ENCODE data around the gene OR10G6.
"Not testable (repeated sequence)": the region's sequence is repeated elsewhere in the genome, so short reads cannot be mapped to it uniquely, and the experiment has no call there.

OR10G6 gene

GRCh38 chr11:123995119-123995518, at the start of gene OR10G6:
Gene OR10G6, minus strand, starts transcription at chr11:123995161. Its CDS starts 0 bp downstream, at chr11:123995161.
- DNase-seq (ENCODE audit: low read depth): no peak

- DNase-seq (ENCODE audit: low read depth): no peak
These were observed 48.5 kb upstream of the OR10G6 start for GRCh38 chr11:124043420-124043819.

- no peak for DNase-seq (ENCODE audit: low read depth)
These were observed 46.3 kb upstream of the OR10G6 start, which contains the start of gene OR10G7 for GRCh38 chr11:124041254-124041653. Gene OR10G7, minus strand, starts transcription at chr11:124041325. Its CDS starts 2,324 bp downstream, at chr11:124039001.

- no peak for DNase-seq (ENCODE audit: low read depth)
These were observed 44.6 kb upstream of the OR10G6 start for GRCh38 chr11:124039557-124039956.

- DNase-seq (ENCODE audit: low read depth): no peak
These were observed 41.7 kb upstream of the OR10G6 start for GRCh38 chr11:124036666-124037065.

GRCh38 chr11:124026498-124026897, 31.5 kb upstream of the OR10G6 start, which contains the start of gene OR10G8:
Gene OR10G8, plus strand, starts transcription at chr11:124026798. Its CDS starts 2,825 bp downstream, at chr11:124029623.
- DNase-seq (ENCODE audit: low read depth): no peak

- not testable (repeated sequence) for DNase-seq (ENCODE audit: low read depth)
These were observed 20.9 kb upstream of the OR10G6 start for GRCh38 chr11:124015837-124016236.

- no peak for DNase-seq (ENCODE audit: low read depth)
These were observed 17.7 kb upstream of the OR10G6 start, which contains the start of gene OR10G4 for GRCh38 chr11:124012697-124013096. Gene OR10G4, plus strand, starts transcription at chr11:124012997. Its CDS starts 2,578 bp downstream, at chr11:124015575.

GRCh38 chr11:123979311-123979710, 15.7 kb downstream of the OR10G6 start:
- no peak for DNase-seq (ENCODE audit: low read depth)

GRCh38 chr11:123977731-123978347, 17.1 kb downstream of the OR10G6 start, which contains the start of gene OR10S1:
Gene OR10S1, minus strand, starts transcription at chr11:123977781. Its CDS starts 117 bp downstream, at chr11:123977664.
- DNase-seq (ENCODE audit: low read depth): no peak

GRCh38 chr11:123976770-123977560, 18.0 kb downstream of the OR10G6 start:
- no peak for DNase-seq (ENCODE audit: low read depth)

GRCh38 chr11:123973816-123974215, 21.1 kb downstream of the OR10G6 start:
- peak; percentile 27 for DNase-seq (ENCODE audit: low read depth)

- DNase-seq (ENCODE audit: low read depth): no peak
These were observed 38.2 kb downstream of the OR10G6 start for GRCh38 chr11:123956752-123957151.

- no peak for DNase-seq (ENCODE audit: low read depth)
These were observed 49.8 kb downstream of the OR10G6 start for GRCh38 chr11:123945132-123945531.
